GM12873 (cell line): ENCODE results near the gene NAP1L2.

Source experiments
- CTCF ChIP-seq: IDR thresholded peaks from 2 replicates; pipeline ENCODE4 v1.5.1; 2012; ENCODE audit warnings: low read depth, mild to moderate bottlenecking, moderate library complexity, low read length, control low read depth; ENCODE audit not compliant: insufficient read depth; ENCODE audit errors: missing control alignments

The NAP1L2 gene

GRCh38 chrX:73214426-73215094 is at the start of gene NAP1L2:
TSS of gene NAP1L2 (minus strand) at chrX:73214851. CDS start at chrX:73214492, 359 bp downstream.
- TF ChIP-seq CTCF: no peak

- TF ChIP-seq CTCF: peak; percentile 30
Measured at GRCh38 chrX:73262991-73263390, 48.3 kb upstream of the NAP1L2 start.

DNA sequence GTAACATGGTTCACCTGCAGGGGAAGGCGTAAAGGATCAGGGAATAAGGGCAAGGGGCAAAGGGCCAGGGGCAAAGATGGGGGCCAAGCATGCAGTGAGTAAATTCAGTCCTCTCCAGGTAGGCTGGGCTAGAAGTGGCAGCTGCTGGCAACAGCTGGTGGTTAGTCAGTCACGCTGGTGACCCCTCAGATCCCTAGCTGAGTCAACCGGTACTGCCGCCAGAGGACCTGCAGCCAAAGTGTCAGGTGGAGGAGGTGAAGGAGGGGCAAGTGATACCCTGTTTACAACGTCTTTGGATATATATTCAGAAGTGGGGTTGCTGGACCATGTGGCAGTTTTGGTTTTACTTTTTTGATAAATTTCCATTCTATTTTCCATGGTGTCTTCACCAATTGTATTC is 24.6 kb upstream of the NAP1L2 start:
- no peak for TF ChIP-seq CTCF

GRCh38 chrX:73217621-73218020 is 3.0 kb upstream of the NAP1L2 start:
- TF ChIP-seq CTCF: no peak

GRCh38 chrX:73215246-73215645 is 595 bp upstream of the NAP1L2 start:
- no peak for TF ChIP-seq CTCF

- no peak for TF ChIP-seq CTCF
Measured at GRCh38 chrX:73213734-73214425, 771 bp downstream of the NAP1L2 start.

- TF ChIP-seq CTCF: no peak
Measured at GRCh38 chrX:73206366-73206765, 8.3 kb downstream of the NAP1L2 start.
